Stimulated activated CD4-positive, alpha-beta T cell treated with anti-CD3 and anti-CD28 coated beads, Interleukin-4, amount 100 ng/mL, for 24 hours (primary cell): ENCODE measurements around the gene FBXO3.
"Not testable (repeated sequence)": the region's sequence is repeated elsewhere in the genome, so short reads cannot be mapped to it uniquely, and the experiment has no call there.

Experiments
- DNase-seq: peaks from one replicate; pipeline ENCODE4 v3.0.0-alpha.2; 2020

Gene FBXO3

GRCh38 chr11:33770236-33770635 lies 4.1 kb downstream of the FBXO3 start:
- DNase-seq = no peak

DNA sequence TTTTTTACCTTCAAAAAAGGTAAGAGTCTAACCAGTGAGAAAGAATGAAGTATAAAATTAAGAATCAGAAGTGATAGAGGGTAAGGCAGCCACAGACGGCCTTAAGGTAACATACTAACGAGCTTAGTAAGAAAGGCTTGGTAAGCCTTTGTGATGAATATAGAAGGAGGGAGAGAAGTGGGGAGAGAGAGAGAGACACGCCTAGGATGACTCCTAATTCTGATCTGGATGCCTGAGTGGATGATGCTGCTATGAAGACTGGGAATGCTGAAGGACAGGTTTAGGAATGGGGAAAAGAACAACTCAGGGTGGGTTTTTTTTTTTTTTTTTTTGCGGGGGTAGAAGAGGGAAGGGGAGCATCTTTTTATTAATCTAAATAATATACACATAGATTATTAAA lies 4.8 kb downstream of the FBXO3 start:
- DNase-seq = no peak

DNA sequence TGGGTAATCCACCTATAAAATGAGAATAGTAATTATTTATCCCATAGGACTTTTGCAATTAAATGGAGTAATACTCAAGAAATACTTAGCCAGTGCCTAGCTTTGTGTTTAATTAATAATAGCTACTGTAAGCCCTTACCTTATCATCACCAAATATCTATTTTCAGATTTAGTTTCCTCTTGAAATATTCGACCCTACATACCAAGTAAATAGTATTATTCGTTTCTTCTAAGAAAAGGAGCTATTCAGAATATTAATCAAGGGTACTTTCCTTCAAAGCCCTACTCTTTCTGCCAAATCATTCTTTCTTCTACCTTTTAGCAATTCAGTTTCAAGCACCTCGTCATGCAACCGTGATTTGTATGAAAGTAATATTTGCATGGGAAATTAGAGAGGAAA lies 6.7 kb downstream of the FBXO3 start:
- no peak for DNase-seq

DNA sequence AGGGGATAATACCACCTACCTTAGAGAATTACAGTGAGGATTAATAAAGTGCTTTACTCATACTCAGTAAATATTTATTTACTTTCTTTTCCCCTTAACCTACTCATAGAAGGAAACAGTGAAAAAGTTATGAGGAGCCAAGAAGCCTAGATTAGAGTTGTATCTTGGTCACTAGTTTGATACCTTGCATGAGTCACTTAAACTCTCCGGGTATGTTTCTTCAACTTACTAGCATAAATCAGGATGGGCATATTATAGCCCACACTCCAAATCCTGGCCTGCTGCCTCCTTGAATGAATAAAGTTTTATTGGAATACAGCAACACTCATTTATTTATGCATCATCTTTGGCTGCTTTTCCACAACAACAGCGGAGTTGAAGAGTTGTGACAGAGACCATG lies 8.2 kb downstream of the FBXO3 start:
- DNase-seq = no peak

- no peak for DNase-seq
These were observed 12.8 kb downstream of the FBXO3 start for GRCh38 chr11:33761471-33761870.

- DNase-seq = no peak
These were observed 20.9 kb downstream of the FBXO3 start for GRCh38 chr11:33753304-33753967.

DNA sequence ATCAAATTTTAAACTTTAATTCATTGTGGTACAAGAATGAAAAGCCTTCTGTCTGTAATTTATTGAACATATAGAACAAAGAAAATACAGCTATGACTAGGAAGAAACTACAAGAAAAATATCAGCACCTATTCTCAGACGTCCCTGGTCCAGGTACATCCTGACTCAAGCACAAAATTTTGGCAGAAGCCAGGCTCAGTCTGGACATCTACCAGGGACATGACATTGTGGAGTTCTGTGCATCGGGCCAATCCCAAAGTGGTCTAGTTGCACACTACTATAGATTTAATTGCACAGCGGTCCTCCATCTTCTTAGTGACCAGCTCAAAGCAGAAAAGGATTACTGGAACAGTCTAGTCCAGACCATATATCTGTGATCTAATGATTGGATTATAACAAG lies 22.4 kb downstream of the FBXO3 start:
- DNase-seq = no peak

DNA sequence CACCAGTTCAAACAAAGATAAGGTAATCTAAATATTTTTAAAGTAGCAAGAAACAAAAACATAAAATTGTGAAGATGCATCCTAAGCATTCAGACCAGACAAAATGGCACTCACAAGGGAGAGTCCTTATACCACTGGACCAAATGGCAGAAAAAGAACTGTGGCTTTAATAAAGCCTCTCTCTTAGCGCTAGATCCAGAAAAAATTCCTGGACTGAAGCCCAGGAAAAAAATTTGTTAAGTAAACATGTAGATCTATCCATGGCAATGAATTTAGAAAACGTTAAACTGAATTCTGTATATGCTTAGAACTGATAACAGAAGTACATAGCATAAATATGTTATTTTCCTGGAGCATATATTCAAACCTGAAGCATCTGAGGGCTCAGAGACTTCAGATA lies 26.3 kb downstream of the FBXO3 start:
- DNase-seq = no peak

DNA sequence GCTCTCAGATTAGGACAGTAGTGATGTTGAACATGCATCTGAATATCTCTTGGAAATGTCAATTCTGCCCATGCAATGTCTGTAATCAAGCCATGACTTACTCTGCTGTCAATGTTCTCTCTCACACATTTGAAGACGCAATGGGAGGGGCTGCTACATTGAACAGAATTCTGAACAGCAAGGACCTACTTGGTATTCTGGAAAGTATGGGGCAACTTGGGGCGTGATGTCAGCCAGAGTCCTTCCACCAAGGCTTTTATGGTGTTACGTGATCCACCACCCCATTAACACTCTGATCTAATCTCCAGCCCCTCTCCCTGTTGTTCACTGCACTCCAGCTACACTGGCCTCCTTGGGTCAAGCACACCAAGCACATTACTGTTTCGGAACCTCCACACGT lies 31.0 kb downstream of the FBXO3 start:
- no peak for DNase-seq

- no peak for DNase-seq
These were observed 32.0 kb downstream of the FBXO3 start for GRCh38 chr11:33742249-33742851.

DNA sequence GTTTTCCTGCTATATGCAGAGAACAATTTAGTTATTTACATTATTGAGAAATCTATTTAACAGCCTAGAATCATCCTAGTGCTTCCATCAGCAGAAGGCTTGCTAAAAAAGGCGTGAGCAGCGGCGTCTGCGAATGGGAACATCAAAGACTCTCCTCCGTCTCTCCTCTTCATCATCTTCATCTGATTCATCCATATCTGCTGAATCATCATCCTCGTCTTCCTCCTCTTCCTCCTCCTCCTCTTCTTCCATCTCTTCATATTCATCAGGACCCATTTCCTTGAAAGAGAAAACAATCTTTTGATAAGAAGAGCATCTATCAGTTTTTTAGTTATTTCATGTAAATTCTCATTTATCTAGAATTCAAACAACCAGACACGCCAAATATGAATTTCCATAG lies 32.5 kb downstream of the FBXO3 start:
- no peak for DNase-seq

- DNase-seq = no peak
These were observed 36.9 kb downstream of the FBXO3 start for GRCh38 chr11:33737362-33737821.

DNA sequence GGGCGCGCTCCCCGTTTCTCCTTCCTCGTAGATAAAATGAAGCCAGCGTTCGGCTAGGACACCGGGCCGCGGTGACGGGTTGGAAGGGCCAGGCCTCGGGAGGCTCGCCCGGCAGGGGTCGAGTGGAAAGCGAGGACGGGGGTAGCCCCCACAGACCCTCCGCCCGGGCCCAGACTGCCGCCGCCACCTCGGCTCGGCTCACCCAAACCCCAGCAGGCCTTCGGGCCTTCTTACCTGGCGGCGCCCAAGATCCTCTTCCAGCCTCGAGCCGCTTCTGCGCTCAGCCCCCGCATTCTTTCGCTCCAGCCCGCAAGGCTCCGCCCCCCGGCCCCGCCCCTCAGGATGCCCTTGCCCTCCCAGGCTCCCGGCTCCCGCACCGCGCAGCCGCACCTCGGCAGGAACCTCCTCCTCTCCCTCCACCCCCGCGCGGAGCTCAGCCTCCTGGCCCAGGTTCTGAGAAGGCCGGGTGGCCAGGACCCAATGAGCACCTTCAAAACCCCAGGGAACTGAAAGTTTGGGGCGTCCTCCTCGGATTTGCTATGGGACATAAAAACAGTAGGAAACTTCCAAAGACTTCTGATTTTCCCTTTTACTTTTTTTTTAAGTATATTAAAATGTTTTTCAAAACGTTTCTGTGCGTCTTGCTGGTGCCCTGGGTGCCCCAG lies 38.0 kb downstream of the FBXO3 start, which contains the start of gene CD59:
CD59 (minus strand) TSS at position 276 of the 665 bp plus-strand sequence. CDS start 13,978 bp downstream, outside the sequence.
- peak; percentile 88 for DNase-seq

GRCh38 chr11:33735271-33736147 lies 38.8 kb downstream of the FBXO3 start:
- peak; percentile 36 for DNase-seq

GRCh38 chr11:33734441-33735270 lies 39.7 kb downstream of the FBXO3 start:
- no peak for DNase-seq

- DNase-seq = no peak
These were observed 40.3 kb downstream of the FBXO3 start for GRCh38 chr11:33733980-33734379.

DNA sequence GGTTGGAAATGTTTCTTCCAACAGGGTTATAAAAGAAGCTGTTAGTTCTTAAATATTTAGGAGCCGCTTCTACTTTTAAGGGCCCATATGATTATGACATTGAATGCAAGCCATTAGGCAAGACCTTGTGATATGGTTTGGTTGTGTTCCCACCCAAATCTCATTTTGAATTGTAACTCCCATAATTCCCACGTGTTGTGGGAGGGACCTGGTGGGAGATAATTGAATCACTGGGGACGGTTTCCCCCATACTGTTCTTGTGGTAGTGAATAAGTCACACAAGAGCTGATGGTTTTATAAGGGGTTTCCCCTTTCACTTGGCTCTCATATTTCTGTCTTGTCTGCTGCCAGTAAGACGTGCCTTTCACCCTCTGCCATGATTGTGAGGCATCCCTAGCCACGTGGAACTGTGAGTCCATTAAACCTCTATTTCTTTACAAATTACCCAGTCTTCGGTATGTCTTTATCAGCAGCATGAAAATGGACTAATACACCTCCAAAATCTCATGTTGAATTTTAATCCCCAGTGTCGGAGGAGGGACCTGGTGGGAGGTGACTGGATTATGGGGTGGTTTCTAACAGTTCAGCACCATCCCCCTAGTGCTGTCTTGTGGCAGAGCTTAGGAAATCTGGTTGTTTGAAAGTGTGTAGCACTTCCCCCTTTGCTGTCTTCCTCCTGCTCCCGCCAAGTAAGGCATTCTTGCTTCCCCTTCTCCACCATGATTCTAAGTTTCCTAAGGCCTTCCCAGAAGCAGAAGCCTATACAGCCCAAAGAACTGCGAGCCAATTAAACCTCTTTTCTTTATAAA lies 42.4 kb downstream of the FBXO3 start:
- peak; percentile 65 for DNase-seq

DNA sequence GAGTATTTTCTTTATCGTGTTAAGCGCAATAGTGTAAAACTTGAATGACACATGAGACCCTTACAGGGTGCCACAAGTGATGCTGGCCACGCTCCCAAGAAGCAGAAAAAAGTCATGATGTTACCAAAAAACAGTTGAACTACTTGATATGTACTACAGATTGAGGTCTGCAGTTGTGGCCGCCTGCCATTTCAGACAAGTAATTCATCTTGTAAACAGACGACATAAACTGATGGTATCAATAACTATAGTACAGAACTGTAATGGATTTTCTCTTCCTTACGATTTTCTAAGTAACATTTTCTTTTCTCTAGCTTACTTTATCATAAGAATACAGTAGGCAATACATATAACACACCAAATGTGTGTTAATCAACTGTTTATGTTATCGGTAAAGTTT lies 43.6 kb downstream of the FBXO3 start:
- DNase-seq = no peak

- DNase-seq = not testable (repeated sequence)
These were observed 45.2 kb downstream of the FBXO3 start for GRCh38 chr11:33729072-33729664.

DNA sequence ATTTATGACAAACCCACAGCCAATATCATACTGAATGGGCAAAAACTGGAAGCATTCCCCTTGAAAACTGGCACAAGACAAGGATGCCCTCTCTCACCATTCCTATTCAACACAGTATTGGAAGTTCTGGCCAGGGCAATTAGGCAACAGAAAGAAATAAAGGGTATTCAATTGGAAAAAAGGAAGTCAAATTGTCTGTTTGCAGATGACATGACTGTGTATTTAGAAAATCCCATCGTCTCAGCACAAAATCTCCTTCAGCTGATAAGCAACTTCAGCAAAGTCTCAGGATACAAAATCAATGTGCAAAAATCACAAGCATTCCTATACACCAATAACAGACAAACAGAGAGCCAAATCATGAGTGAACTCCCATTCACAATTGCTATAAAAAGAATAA lies 46.8 kb downstream of the FBXO3 start:
- not testable (repeated sequence) for DNase-seq

GRCh38 chr11:33725496-33725895 lies 48.8 kb downstream of the FBXO3 start:
- no peak for DNase-seq
